RPMI8226 (cell line): ENCODE data around the gene CNTNAP2.

Experiments used
- DNase-seq: peaks from one replicate; pipeline ENCODE4 v3.0.0-alpha.2; 2015

The CNTNAP2 gene

DNA sequence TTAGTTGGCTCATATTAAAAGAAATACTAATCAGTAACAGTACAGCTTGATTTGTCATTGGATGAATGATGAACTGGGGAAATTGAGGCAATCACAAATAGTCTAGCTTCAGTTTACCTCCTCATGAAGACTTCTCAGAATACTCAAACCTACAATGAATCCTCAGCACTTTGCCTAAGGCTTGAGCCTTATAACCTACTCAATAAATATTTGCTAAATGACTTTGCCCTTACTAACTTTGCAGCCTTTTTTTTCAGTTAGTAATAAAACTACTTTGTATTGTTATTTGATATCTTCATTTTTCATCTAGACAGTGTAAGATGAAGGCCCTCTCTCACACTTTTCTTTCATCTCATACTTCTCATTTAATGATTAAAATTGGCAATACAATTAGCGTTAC lies 1311.5 kb downstream of the CNTNAP2 start:
- DNase-seq: no peak

DNA sequence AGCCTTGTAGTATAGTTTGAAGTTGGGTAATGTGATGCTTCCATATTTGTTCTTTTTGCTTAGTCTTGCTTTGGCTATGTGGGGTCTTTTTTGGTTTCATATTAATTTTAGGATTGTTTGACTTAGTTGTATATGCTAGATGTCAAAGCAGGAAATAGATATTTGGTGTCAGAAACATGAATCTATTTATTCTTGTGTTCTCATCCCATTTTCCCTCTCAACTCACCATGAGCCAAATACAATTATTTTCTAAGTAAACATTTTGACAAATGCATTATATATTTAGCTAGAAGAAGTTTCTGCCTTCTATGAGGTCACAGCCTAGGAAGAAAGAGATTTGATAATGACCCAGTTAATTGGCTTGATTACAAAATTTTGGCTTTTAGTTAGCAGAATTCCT lies 1313.4 kb downstream of the CNTNAP2 start:
- no peak for DNase-seq

DNA sequence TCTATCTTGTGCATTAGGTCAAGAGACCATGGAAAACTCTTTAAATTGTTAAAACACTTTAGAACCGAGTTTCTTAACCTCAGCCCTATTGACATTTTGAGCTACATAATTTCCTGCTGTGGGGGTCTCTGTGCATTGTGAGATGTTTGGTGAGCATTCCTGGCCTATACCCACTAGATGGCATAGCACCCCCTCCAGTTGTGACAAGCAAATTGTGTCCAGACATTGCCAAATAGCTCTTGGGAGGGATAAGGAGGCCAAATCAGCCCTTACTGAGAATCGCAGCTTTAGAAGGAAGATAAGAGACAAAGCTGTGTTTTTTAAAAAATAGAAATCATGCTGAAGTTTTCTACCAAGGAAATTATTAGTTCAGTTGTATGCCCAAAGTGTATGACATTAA lies 1315.5 kb downstream of the CNTNAP2 start:
- no peak for DNase-seq

DNA sequence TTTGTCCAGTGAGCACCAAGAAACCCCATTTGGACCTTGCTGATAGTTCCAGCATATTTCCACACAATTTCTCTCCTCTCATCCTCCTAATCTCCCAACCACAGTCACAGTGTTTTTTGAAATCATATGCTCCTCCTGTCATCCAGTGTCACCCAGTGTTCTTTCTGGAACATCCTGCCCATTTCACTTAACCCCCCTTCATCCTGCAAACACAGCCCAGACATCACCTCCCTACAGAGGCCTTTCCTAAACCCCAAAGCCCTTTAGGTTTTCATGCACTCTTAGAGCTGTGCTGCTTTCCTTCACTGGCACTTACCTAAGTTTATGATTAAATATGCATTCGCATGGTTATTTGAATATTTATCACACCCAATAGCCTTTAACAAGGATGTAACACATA lies 1316.0 kb downstream of the CNTNAP2 start:
- no peak for DNase-seq

DNA sequence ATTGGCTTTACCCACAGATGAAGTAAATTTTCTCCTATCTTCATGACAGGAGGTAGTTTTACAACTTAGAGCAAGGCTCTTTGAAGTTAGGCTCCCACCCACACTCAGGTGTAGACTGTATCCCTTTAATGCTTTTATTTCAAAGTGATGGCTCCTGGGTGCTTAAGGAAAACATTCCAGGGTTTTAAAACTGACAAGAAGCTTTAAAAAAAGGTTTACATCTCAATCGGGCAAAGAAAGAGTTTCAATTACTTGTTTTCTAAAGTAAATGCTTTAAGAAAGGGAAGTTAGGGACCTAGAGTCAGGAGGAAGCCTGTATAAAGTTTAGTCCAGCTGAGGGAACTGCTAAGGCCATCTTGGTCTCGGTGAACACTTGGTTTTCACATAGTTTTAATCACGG lies 1320.1 kb downstream of the CNTNAP2 start:
- no peak for DNase-seq

DNA sequence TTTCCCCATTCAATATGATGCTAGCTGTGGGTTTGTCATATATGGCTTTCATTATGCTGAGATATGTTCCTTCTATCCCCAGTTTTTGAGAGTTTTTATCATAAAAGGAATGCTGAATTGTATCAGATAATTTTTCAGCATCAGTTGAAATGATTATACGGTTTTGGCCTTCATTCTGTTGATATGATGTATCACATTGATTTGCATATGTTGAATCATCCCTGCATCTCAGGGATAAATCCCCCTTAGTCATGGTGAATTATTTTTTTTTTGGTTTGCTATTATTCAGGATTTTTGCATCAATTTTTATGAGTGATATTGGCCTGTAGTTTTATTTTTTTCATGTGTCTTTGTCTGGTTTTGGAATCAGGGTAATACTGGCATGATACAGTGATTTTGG lies 1321.6 kb downstream of the CNTNAP2 start:
- DNase-seq: no peak

DNA sequence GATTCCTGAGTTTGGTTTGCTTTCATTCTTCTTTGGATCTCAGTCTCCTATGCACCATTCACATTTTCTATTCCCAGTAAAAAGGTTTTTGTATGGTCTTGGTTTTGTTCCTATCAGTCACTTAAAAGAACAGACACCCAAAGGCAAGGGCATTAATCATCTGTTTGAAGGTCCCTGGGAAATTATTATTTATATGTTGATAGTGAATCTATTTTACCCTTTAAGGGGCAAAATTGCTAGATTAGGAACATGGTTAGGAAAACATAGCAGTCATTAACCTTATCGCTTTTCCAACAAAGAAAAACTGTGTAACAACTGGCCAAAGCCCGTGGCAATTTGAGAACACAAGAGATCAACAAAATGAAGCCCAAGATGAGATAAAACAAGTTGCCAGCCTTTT lies 1327.3 kb downstream of the CNTNAP2 start:
- DNase-seq: no peak

DNA sequence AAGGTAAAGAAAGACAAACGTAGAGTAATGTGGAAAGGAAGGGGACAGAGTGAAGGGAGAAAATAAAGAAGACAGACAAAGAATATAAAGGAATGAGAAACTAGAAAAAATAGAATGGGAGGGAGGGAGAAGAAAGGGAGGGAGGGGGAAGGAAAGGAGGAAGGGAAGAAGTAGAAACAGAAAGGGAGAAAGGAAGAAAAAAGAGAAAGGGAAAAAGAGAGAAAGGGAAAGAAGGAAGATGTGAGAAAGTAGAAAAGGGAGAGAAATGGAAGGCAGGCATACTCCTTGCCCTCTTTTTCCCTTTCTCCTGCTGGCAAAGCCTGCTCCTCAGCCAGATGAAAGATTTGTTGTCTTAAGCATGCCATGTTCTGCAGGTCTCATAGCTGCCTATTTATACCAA lies 1336.2 kb downstream of the CNTNAP2 start:
- no peak for DNase-seq

DNA sequence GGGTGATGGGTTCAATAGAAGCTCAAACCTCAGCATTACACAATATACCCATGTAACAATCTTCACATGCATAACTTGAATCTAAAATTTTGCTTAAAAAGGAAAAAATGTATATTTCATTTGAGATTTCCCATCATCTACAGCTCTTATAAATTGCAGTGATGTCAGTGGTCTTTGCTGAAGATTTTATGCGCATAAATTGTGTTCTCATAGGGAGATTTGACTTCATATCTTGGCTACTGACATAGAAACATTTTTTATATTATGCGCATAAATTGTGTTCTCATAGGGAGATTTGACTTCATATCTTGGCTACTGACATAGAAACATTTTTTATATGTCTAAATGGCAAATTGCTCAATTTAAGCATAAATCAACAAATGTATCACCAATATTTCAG lies 1348.6 kb downstream of the CNTNAP2 start:
- no peak for DNase-seq

DNA sequence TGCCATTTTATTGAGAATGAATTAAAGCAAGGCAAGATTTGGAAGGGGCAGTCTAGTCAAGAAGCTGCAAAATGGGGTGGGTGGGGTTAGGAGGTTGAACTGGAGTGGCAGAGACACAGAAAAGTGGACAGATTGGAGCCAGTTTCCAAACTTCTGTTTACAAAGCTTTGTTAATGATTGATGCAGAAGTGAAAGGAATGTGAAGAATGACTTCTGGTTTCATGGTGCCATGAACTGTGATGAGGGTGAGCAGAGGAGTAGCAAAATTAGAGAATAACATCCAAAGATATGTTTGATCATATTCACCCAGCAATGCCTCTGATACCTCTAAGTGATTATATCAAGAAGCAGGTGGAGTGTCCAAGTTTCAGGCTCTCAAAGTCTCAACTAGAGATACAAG lies 1356.0 kb downstream of the CNTNAP2 start:
- DNase-seq: no peak

DNA sequence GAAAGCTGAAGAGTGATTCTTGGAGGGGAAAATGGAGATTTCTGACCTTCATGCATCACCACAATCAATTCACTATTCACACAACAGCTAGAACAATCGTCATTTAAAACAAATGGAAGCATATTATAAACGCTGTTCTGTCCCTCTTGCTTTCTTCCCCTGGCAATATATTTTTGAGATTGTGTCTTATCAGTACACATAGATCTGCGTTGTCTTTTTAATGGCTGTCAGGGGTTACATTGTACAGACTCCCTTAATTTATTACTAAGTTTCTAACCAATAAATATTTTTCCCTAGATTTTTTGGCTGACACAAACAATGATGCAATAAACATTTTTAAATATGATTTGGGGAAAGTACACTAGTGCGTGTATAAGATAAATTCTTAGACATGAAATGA lies 1358.3 kb downstream of the CNTNAP2 start:
- DNase-seq: no peak

DNA sequence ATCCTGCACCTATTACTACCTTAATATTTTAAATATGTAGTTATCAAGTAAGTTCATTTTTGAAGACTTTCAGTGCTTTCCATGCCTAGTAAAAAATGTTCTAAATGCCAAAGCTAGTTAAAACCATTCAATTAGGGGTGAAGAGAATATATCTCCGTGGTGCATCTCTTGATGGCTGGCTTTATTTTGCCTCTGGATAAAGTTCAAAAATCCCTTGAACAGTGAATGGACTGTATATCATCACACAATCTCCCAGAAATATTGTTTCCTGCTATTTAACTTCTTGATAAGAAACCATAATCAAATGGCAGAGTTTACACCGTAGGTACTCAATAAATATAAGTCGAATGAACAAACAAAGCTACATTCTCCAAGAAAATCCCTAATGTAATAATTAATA lies 1360.9 kb downstream of the CNTNAP2 start:
- DNase-seq: no peak

DNA sequence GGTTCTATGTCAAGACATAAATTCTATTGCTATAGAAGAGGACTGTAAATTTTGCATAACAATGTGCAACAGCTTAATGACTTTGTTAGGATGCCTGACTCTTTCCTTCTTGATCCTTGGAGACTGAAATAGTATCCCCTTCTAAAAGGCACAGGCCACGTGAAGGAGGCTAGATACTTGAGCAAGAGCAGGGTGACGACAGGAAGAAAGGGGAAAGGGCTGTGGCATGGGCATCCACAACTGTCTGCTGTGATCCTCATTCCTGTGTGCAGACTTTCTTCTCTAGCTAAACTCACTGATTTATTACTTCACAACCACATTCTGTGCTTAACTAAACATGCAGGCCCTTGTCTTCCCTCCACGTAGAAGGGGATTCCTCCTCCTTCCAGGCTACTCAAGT lies 1362.2 kb downstream of the CNTNAP2 start:
- DNase-seq: no peak

DNA sequence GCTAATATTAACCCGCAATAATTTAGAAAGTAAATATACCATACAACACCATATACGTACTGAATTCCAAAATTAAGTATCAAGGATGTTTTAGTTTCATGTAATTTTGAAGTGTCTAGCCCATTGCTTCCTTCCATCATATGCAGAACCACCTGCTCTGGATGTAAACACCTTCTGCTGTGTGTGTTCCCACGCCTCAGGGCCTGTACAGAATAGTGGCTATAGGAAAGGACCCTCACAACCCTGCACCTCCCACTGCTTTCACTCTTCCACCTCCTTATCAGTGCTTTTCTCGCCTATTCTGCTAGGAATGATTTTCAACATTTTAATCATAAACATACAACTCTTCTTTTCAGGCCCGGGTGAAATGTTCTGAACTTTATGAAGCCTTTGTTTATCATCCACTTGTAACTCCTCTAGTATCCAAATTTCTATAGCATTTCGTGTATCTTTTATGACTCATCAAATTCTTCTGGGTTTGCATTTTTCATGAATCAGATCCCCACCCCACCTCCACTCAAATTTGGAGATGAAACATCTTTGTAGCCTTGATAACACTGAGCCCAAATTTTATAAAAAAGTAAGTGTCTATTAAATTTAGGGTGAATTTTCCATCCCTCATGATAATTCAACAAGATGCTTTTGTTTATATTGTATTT lies 1367.2 kb downstream of the CNTNAP2 start:
- DNase-seq: no peak

DNA sequence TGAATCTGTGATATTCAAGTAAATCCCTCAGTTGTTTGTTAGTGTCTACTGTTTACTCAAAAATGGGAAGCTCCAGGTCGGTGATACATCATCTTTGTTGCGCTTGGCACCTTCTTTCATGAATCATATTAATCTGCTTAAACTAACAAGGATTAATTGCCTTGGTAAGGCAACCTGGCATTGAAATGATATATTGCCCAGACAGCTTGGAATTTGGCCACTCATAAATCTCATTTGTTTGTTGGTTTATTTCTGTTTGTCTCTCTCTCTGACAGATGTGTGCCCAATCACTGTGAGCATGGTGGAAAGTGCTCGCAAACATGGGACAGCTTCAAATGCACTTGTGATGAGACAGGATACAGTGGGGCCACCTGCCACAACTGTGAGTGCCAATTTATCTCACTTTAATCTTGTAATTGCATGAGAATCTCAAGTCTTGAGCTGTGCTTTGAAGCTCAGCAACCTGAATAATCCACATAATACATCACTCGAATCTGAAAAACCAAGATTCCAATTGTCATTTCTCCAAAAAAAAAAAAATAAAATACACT lies 1369.1 kb downstream of the CNTNAP2 start:
- DNase-seq: no peak

DNA sequence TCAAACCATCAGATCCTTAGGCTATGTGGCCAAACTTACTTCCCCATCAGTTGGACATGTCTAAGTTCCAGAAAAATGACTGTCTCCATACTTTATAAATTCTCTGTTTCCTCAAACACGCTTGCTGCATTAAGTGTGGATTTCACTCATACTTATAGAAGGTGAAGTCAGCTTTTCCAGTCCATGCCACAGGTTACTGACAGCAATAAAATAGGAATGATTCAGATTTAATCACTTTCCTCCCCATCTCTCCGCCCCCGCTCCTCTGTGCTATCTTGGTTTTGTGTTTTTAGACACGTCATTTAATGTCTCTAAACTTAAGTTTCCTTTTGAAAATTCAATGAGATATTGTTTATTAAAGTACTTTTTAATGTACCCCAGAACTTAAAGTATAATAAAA lies 1376.0 kb downstream of the CNTNAP2 start:
- no peak for DNase-seq

DNA sequence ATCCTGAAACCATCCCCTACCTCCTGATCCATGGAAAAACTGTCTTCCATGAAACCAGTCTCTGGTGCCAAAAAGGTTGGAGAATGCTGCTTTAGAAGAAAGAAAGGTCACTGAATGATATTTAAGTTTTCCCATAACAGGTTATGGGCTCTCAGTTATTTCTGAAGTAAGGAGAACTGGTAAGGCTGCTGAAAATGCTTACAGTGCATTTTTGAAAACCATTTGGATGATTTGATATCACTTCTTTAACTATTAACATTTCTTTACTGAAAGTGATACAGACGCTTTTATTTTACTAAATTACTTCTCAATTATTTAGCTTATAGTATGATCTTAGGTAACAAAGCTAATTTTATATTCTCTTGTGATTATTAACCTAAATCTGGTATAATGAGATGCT lies 1379.6 kb downstream of the CNTNAP2 start:
- DNase-seq: no peak

DNA sequence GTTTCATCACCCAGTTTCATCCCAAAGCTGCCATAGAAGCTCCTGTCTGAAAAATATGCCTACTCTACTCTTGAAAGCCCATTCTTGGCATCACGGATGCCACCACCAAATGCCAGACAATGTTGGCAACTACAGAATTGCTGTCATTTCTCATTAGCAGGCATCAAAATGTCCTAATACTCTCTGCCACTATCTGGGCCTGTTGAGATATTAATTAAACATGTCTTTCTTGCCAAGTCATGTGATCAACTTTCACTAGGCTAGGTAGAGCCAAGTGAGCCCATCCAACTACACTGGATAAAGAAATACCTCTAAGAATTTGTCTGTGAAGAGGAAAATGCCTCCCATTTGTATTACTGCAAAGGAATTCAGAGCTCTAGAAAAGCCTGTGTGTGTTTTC lies 1380.6 kb downstream of the CNTNAP2 start:
- DNase-seq: no peak

DNA sequence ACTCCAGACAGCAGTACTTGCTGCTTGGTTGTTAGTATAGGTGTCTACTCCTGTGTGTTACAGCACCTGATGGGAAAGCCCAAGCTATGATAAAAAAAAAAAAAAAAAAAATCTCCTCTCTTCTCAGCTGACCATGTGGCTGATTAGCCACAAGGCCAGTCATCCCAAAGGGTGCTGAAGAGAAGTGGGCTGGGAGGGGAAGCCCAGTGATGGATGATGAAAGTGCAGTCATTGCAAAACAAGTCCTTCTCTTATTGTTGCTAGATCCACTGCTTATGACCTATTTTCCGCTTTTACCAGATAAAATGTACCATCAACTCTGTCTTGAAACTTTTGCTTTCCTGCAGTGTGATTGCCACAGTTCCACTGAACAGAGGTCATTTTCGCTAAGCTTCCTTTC lies 1381.5 kb downstream of the CNTNAP2 start:
- DNase-seq: no peak

DNA sequence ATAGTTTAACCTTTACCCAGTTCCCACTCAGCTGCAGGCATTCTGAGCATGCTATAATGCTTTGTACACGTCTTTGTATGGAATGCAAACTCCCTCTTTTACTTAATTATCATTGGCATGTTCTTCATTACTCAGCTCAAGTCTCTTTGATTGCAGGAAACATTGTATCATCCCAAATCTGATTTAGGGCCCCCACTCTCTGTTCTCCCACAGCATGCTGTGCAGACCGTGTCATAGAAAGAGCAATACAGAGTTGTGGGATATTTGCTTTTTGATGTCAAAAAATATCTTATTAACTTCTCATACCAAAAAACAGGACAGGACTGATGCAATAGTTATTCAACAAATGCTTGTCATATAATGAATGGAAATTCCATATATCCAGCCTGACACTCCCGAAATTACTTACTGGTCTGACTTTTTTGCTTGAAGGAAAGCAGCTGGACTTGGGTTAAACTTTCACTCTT lies 1392.5 kb downstream of the CNTNAP2 start:
- DNase-seq: no peak

DNA sequence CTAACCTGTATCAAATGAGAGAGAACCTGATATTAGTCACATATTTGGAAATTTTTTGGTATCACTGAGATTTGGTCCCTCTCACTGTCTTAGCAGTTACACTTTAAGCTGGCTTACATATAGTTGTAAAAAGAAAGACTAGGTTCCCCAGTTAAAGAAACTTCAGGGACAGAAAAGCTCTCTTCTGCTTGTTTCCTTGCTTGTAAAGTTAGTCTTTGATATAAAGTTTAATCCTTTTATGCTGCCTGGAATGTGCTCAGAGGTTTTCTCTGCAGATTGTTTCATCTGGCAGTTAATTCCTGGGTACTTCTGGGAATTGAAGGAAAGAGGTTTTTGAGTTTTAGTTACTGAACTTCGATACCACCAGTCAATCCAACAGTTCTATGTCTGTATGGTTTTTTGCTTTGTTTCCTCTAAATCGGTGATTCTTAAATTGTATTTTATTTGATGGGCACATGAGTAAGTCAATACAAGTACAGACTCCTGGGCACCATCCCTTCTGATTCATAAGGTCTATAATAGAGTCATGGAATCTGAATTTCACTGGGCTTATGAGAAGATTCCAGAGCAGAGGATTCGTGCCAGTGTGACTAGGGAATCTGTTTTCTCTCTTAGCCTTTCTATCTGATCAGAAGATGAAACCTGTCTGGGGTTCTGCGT lies 1393.1 kb downstream of the CNTNAP2 start:
- no peak for DNase-seq

DNA sequence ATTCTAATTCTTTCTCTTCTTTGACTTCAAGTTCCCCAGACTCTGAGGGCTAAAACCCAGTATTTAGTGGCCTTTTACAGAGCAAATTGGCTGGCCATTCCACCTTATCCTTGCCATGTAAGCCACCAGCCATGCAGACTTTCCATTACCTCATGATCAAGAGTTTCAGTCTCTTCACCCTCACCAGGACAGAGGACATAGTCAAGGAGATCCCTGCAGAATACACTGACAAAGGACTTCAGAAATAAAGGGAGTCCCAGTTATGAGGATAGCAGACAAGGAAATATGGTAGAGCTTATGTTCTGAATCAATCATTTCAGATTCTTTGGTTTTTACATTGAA lies 1393.6 kb downstream of the CNTNAP2 start:
- DNase-seq: no peak

DNA sequence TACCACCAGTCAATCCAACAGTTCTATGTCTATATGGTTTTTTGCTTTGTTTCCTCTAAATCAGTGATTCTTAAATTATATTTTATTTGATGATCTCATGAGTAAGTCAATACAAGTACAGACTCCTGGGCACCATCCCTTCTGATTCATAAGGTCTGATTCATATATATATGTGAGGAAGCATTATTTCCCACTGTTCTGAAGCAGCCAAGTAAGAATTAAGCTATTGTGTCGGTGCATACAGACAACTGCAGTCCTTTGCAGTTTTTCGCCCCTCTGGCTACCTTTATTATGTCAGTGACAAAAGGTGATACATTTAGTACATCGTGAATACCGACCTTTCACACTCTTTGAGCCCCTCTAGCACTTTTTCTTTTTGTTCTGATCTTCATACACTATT lies 1394.3 kb downstream of the CNTNAP2 start:
- DNase-seq: no peak

DNA sequence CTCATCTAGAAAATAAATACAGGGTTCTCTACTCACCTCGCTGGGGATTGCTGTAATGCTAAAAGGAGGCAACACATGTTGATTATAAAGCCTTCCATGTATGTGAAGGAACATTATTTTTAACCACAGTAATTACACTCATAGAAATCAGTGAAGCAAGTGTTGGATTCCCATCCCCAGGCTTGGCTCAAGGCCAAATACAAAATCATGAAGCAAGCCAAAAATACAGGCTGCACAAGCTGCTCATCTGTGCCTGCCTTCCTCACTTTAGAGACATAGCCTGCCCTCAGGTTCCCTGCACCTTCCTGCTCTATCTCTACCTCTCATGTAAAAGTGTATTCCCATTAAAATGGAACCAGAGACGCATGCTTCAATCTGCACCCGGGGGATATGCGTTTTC lies 1396.8 kb downstream of the CNTNAP2 start:
- no peak for DNase-seq

DNA sequence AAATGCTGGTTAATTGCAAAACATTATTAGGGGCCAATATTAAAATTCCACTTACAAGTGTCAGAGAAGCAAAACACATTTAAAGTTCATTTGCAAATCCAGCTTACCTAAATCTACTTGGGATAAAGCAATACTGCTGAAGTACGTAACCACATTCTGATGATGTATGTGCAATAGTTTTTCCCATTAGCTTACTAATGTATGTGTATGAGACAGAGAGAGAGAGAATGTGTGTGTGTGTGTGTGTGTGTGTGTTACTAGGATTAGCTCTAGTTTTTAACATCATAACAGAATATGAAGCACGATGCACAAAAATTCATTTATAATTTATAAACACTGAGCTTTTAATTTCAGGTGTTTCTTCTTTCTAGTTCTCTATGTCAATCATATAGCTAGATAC lies 1399.8 kb downstream of the CNTNAP2 start:
- no peak for DNase-seq
